GM21447 (cell line): Measurements from ENCODE around the gene PPT2.
"Not testable (repeated sequence)": the region's sequence is repeated elsewhere in the genome, so short reads cannot be mapped to it uniquely, and the experiment has no call there.

Experiments
- ATAC-seq: cut with Tn5 transposase; IDR thresholded peaks from one replicate; pipeline ENCODE4 v1.9.1; 2021; ENCODE audit not compliant: unreplicated experiment

PPT2 gene

GRCh38 chr6:32203426-32204267 is 49.7 kb downstream of the PPT2 start:
- no peak for ATAC-seq

DNA sequence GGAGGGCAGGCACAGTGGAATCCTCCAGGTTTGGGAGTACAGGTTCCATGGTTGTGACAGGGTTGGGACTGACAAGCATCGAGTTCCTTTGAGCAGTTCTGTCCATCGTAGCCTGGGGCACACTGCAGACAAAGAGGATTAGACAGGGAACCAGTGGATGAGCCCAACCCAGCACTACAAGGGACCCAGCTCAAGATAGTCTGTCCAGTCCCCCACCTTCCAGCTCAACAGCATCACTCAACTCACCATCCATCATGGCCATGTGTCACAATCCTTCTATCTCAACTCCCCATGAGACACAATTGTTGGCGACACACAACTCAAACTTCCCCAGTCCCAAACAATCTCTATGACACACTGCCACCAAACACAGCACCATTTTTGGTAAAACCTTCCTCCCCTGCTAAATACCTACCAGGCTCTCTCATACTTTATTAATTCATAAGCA is 50.4 kb downstream of the PPT2 start:
- no peak for ATAC-seq

- ATAC-seq = no peak
Measured at GRCh38 chr6:32208996-32209395, 55.1 kb downstream of the PPT2 start.

DNA sequence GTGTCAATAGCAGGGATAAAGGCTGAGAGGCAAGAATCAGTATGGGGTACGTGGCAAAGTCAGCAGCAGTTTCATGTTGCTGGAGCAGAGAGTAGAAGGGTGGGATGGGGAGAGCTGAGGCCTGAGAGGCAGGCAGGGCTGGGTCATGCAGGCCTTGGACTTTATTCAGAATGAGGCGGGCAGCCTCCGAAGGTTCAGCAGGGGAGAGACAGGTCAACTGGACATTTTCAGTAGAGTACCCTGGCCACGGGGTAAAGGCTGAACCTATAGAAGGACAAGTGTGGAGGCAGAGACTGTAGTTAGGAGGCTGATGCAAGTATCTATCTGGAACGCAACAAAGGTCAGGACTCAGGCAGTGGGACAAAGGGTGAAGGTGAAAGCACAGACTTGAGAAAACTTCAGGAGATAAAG is 56.3 kb downstream of the PPT2 start:
- ATAC-seq = no peak

- ATAC-seq = not testable (repeated sequence)
Measured at GRCh38 chr6:32211432-32211831, 57.5 kb downstream of the PPT2 start.

DNA sequence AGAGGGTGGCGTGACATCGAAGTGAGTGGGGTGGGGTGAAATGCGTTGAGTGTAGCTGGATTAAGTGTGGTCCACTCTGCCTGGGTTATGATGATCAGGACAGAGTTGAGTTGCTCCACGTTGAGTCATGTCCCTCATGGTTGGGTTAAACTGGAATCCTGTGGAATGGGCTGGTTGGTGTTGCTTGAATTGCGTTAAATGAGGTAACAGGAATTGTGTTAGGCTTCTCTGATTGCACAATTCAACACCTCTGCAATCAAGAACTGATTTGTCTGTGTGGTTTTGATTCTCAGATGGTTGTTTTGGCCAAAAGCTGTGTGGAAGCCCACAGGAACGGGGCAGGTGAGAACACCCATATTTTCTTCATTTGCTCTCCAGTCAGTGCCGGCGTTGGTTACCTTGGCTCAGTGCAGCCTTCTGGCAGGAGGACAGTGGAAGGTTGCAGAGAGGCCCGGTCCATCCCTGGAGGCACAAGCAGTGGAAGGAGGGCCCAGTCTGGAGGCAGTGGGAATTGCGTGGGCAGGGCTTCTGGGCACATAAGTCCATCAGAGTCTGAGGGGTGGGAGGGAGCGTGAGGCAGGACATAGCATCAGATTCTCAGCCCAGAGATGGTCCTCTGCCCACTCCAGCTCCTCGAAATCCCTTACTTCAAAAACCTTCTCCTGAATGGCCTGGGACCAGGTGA is 58.3 kb downstream of the PPT2 start:
- ATAC-seq = no peak
